ENCODE data around the gene RND3. TPM values are rescaled to one million over a fixed set of nuclear protein-coding genes. Genes with fewer than 3 reads are reported as not detected.

The RND3 gene
- total and polyA plus RNA-seq, 10 of the 15 experiments (the other 5 are each of a cell fraction or from before 2014, with no cell fraction given) = 0.38 to 18.3 (median 0.93) TPM

DNA sequence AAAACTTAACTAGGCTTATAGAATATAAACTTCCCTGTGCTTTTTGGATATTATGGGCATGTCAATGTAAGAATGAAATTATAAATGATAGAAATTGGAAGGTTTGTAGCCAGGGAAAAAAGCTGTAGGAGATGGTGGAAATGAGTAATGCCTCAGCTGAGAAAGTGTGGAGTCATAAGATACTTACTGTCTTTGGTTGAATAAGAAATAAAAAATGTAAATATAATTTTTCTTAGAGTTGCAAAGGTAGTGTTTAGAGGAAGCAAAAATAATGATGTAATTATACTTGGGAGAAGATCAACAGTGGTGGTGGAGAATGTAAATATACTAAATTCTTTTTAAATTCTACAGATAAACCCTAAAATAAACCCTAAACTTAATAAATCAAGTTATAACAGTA lies 26.2 kb upstream of the RND3 start:
- DNase-seq (ENCODE audit: low read depth, low spot score) (no peak), FAIRE-seq (no peak), ATAC-seq (no peak)
- H3K4me3 ChIP-seq = no peak overlapping the region
- H3K27me3 ChIP-seq (replicated peaks in 1 of 2; ENCODE audit: control insufficient read depth in 2 of 2, insufficient read depth in 2 of 2, low read length in 1 of 2) = no peaks in the 10 kb centered on the region
- ChIA-PET CTCF (interaction anchor here (1.0 to 2.5 kb wide), 5 partner anchors 11 to 35 kb away, joined by 3 to 7 read pairs (median 4); no protein-coding TSS in a partner anchor), RAD21 (ENCODE audit: unreplicated experiment) (interaction anchor here (1.1 to 1.2 kb wide), 2 partner anchors 15 to 71 kb away, joined by 3 to 4 read pairs; no protein-coding TSS in a partner anchor), POLR2A (no interaction called here), SMC1A (ENCODE audit: uncharacterized antibody, unreplicated experiment) (interaction anchor here (0.8 to 3.7 kb wide), 5 partner anchors 9 to 89 kb away, joined by 3 to 22 read pairs (median 3); no protein-coding TSS in a partner anchor)
- no TSS peak for BruUV-seq (replicated peaks)
- no peak overlapping the region for H3K27ac ChIP-seq (ENCODE audit: control insufficient read depth, insufficient read depth)
- in situ Hi-C loops (cut with MboI) (no loop called here), intact Hi-C loops (cut with micrococcal nuclease; ENCODE audit: unreplicated experiment) (no loop called here)
- H3K4me2 ChIP-seq (ENCODE audit: control insufficient read depth, insufficient read depth) = no peak overlapping the region
- TF ChIP-seq POLR2A (IDR thresholded peaks at IDR 0.05; ENCODE audit: low read depth, low read length) (no peak), STAT3 (IDR thresholded peaks at IDR 0.05; ENCODE audit: low read depth, low read length) (no peak), SMAD1 (IDR thresholded peaks at IDR 0.05; ENCODE audit: low read depth, partially characterized antibody) (no peak), LARP7 (IDR thresholded peaks at IDR 0.05) (no peak), IKZF2 (IDR thresholded peaks at IDR 0.05) (no peak), BACH1 (IDR thresholded peaks at IDR 0.05; ENCODE audit: borderline replicate concordance) (no peak), MTA2 (IDR thresholded peaks at IDR 0.05; ENCODE audit: low read depth) (no peak), MAX (IDR thresholded peaks at IDR 0.05; ENCODE audit: low read depth, low read length) (no peak), SMC3 (IDR thresholded peaks at IDR 0.05; ENCODE audit: borderline replicate concordance, low read length) (no peak), FOXK2 (IDR thresholded peaks at IDR 0.05) (no peak), ZSCAN29 (IDR thresholded peaks at IDR 0.05) (no peak), KAT2A (conservative IDR thresholded peaks at IDR 0.05; ENCODE audit: control insufficient read depth, low read depth, low read length) (no peak), RAD51 (IDR thresholded peaks at IDR 0.05) (no peak)
- H3K36me3 ChIP-seq (ENCODE audit: control insufficient read depth in 2 of 2, insufficient read depth in 2 of 2, low read length in 1 of 2) = no peaks in the 10 kb centered on the region
- no peaks in the 10 kb centered on the region for H3K79me2 ChIP-seq (ENCODE audit: control insufficient read depth, insufficient read depth, low read length)
- no peaks in the 10 kb centered on the region for H3K4me1 ChIP-seq (ENCODE audit: control insufficient read depth, insufficient read depth, low read length)
- no peaks in the 10 kb centered on the region for H3K9me3 ChIP-seq (replicated peaks; ENCODE audit: control insufficient read depth, insufficient read depth, low read length)
- H3K9ac ChIP-seq (ENCODE audit: control insufficient read depth, insufficient read depth, low read length) = no peak overlapping the region
- no peaks in the 10 kb centered on the region for H4K20me1 ChIP-seq (ENCODE audit: control insufficient read depth, insufficient read depth)
- no peak overlapping the region for H2AFZ ChIP-seq (ENCODE audit: control insufficient read depth, low read depth, low read length)
